Measurements from ENCODE around the gene NRN1L.

Gene NRN1L

DNA sequence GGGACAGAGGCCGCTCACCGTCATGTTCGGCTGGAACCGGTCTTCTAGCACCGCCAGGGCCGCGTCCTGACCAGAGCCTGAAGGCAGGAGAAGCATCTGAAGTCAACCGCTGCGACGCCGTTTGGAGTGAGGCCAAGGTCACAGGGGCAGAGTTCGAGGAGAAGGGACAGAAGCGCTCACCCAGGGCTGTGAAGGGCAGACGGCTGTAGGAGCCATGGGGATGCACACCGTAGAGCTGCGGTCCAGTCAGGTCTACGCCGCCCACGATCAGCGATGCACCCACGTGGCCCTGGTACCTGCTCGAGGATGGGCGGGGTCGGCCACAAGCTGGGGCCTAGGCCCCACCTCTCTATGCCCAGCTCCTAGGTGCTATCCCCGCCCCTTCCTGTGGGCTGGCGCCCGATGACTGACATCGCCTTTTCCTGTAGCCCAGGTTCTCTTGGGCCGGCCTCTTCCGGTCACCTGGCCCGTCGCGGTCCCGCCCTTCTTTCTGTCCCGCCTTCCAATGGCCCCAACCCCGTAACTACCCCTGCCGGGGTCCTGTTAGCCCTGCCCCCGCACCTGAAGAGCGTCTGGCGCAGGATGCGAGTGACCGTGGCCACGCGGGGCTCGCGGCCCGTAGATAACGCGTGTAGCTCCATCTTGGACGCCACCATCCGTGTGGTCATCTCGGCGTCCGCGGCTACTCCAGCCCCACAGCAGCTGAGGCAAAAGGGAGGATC, 50.9 kb downstream of the NRN1L start:
- peak; percentile 98 for DNase-seq (ENCODE audit: low read depth)

Data from ELR (cell line).